T-helper 22 cell (primary cell): ENCODE measurements around the gene SOCS3.
A peak's percentile ranks its signal among the peaks of the same experiment; 100 is the strongest.
"Not testable (repeated sequence)": the region's sequence is repeated elsewhere in the genome, so short reads cannot be mapped to it uniquely, and the experiment has no call there.

Experiments
- DNase-seq: peaks from one replicate; pipeline ENCODE4 v3.0.0-alpha.2; 2020; ENCODE audit warnings: low read depth

SOCS3 gene

GRCh38 chr17:78329263-78330059 is 30.4 kb downstream of the SOCS3 start:
- no peak for DNase-seq

- no peak for DNase-seq
Measured at GRCh38 chr17:78327880-78328279, 32.0 kb downstream of the SOCS3 start.

- DNase-seq = no peak
Measured at GRCh38 chr17:78325076-78325687, 34.7 kb downstream of the SOCS3 start.

DNA sequence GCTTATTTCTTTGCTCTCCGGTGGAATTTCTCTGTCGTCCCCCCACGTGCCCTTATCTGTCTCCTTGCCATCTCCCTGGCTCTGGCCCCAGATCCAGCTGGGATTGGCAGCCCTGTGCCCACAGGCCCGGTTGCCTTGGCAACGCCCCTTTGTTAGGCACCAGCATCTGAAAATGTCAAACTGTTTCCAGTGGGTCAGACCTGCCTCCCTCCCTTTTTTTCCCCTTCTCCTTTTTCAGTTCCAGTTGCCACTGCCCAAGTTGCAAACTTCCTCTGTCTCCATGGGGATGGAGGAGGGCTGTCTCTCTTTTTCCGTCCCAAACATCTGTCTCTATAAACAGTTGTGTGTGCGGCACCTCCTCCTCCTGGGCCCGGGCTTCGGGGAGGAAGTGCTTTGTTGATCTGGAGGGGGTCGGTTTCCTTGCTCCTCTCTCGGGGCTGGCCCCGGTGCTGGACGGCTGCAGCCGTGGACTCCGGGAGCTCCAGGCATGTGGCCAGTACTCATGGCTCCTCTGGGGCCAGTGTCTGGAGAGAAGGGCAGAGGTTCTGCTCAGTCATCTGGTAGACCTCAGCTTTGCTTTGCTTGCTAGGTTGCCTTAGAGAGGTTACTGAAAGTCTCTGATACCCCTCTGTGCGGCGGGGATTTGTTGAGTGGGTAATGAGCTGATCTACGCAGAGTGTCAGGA is 35.3 kb downstream of the SOCS3 start:
- DNase-seq = no peak

DNA sequence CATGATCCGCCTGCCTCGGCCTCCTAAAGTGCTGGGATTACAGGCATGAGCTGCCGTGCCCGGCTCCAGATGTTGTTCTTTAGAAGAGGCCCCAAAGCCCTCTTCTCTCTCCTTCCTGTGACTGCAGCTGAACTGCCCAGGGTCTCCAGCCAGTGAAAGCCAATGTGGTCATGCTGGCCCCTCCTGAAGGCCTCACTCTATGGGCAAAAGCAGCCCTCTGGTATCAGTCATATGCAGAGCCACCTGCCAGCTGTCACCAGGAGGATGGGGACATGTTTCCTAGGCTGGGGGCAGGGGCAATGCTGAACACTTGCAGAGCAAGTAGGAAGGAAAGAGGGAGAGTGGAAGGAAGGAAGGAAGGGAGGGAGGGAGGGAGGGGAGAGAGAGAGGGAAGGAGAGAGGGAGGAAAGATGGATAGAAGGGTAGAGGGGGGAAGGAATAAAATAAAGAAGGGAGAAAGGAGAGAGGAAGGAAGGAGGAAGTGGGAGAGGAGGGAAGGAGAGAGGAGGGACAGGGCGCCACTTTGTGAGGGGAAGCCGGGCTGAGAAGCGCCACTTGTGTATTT is 36.0 kb downstream of the SOCS3 start:
- no peak for DNase-seq

- no peak for DNase-seq
Measured at GRCh38 chr17:78322858-78323455, 36.9 kb downstream of the SOCS3 start.

DNA sequence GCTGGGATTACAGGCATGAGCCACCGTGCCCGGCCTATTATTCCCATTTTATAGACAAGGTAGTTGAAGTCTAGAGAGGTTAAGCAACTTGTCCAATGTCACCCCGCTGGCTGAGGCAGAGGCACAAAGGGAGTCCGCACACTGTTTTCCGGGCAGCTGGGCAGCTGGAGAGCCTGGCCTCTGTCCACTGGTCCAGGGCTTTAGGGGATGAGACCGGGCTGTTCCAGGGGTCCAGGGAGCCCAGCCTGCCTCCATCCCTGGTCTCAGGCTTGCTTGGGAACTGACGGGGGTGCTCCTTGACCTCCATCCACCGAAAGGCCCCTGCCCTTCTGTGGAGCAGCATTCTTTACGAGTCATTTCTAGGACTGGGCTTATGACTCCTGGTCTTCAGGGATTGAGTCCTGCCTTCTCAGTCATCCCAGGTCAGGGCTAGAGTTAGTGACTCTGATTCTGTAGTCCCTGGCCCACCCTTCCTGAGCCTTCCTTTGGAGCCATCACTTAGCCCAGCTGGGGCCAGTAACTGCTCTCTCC is 37.5 kb downstream of the SOCS3 start:
- DNase-seq = no peak

DNA sequence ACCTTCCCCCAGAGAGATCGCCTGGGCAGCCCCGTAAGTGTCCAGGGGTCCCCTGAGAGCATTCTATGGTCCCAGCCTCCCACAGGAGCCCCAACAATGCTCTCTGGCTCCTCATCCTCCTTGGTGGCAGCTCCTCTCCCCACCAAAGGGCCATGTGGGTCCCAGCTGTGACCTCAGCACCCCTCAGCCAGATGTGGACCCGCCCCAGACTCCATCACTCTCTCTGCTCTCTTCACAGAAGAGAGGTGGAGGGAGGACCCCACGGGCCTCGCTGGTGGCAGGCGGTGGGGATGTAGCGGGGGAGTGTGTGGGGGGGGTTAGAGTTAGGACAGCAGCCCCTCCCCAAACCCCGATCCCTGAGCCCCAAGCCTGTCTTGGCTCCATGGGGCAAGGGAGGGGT is 41.0 kb downstream of the SOCS3 start:
- DNase-seq = no peak

DNA sequence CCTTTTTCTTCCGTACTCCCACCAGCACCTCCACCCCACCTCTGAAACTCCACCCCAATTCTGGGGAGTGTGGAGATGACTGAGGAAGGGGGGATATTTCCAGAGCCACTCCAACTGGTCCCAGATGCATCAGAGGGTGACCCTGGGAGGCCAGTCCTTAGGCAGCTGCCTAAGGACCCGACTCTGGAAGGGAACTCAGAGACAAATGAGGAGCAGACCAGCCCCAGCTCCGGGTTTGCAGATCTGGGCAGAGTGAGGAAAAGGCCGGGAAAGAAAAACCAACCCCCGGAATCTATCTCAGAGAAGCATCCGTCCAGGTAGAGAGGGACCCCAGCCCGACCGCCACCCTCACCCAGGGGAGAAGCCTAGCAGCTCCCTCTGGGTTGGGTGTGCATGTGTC is 41.5 kb downstream of the SOCS3 start:
- DNase-seq = no peak

DNA sequence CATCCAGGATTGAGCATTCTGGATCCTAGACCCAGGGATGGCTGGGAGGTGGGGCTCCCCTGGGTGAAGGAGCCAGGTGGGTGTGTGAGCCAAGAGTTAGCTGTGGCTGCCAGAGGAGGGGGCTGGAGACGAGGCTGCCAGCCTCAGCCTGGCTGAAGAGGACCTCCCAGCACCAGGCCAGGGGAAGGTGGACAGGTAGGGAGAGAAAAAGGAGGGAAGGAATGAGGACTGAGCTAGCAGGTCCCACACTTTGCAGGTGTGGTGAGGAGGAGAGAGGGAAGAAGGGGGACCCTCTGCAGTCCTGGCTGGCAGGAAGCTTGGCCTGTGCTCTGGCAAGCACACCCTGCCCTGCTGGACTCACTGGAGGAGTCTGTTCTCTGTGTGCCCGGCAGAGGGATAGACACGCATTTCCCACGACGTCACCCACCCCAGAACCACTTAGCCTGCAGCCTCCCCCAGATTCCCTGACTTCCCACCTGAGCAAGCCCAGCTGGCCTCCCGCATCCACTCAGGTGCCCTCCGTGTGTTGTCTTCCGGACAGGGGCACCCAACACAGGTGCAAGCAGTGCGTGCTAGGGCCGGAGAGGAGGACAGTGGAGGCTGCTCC is 42.0 kb downstream of the SOCS3 start:
- DNase-seq = no peak

GRCh38 chr17:78316867-78317789 is 42.7 kb downstream of the SOCS3 start:
- no peak for DNase-seq

- DNase-seq = no peak
Measured at GRCh38 chr17:78316115-78316866, 43.6 kb downstream of the SOCS3 start.

DNA sequence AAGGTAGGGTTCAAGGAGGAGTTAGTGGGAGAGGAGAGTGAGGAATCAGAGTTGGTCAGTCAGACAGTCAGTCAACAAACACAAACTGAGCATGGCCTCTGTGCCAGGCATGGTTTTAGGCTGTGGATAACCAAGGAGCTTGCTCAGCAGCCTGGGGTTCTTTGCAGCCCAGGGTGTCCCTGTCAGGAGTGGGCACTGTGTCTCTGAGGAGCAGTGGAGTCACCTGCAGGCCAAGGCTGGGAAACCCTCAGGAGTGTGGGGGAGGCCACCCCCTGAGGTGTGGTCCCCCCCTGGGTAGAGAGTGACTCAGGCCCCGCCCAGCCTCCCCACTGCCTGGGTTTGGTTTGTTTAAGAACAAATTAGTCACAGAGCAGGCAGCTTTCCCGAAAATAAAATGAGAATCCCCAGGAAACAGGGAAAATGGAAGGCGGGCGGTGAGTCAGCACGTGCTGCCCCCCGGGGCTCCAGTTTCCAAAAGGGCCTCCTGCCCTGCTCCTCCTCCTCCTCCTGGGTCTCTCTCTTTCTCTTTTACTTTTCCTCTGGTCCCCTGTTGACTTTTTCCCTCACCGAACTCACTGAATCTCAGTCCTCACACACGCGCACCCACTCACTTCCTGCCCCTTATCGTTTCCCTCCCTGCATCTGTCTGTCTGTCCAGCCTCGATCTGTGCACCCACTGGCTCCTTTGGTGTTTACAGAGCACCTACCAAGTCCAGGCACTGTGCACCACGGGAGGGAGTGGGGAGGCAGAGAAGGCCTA is 44.3 kb downstream of the SOCS3 start:
- DNase-seq = no peak

GRCh38 chr17:78314683-78315354 is 45.1 kb downstream of the SOCS3 start:
- DNase-seq = no peak

DNA sequence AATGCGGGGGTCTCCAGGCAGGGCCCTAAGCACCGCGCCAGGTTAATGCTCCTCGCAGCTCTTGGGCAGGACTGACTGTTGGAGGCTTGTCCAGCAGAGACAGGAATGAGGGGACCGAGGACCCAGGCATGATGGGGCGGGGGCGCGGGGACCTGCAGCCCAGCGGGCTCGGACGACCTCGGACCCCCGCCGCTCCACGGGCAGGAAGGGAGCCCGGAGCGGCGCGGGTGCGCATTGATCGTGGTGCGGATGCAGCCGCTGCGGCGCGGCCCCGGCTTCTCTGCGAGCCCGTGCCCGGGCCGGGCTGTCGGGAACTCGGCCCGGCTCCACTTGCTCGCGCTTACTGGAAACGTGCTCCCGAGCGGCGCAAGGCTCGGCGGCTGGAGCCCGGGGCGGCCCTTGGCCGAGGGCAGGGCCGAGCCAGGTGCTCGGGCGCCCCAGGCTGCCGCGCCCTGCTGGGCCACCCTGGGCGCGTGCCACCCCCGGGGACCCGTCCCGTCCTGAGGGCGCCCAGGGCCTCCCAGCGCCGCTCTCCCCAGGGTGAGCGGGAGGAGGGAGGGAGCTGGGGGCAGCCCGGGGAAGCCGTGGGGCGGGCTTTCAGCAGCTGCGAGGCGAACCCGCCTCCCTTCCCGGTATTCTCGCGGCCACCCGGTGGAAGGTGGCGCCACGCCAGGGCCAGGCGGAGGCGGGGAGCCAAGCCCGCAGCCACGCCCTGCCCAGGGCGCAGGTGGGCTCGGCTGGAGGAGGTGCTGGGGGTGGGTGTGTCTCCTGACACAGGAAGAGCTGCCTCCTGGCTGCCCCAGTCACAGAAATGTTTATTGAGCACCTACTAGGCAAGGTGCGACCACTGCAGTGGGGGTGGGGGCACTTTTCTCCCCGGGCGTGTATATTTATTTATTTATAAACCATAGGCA is 45.9 kb downstream of the SOCS3 start:
- peak; percentile 50 for DNase-seq

- DNase-seq = not testable (repeated sequence)
Measured at GRCh38 chr17:78309659-78310255, 50.1 kb downstream of the SOCS3 start.
